GM12872 (cell line): ENCODE measurements around the gene SHMT1.

Source experiments
- TF ChIP-seq, protein P1 (sequence below): IDR thresholded peaks from 3 replicates; pipeline ENCODE4 v1.5.1; 2011; ENCODE audit warnings: low read depth, mild to moderate bottlenecking, low read length, moderate library complexity; ENCODE audit not compliant: insufficient read depth

SHMT1 gene

GRCh38 chr17:18300725-18301480, 62.4 kb downstream of the SHMT1 start:
- TF ChIP-seq, protein P1, sequence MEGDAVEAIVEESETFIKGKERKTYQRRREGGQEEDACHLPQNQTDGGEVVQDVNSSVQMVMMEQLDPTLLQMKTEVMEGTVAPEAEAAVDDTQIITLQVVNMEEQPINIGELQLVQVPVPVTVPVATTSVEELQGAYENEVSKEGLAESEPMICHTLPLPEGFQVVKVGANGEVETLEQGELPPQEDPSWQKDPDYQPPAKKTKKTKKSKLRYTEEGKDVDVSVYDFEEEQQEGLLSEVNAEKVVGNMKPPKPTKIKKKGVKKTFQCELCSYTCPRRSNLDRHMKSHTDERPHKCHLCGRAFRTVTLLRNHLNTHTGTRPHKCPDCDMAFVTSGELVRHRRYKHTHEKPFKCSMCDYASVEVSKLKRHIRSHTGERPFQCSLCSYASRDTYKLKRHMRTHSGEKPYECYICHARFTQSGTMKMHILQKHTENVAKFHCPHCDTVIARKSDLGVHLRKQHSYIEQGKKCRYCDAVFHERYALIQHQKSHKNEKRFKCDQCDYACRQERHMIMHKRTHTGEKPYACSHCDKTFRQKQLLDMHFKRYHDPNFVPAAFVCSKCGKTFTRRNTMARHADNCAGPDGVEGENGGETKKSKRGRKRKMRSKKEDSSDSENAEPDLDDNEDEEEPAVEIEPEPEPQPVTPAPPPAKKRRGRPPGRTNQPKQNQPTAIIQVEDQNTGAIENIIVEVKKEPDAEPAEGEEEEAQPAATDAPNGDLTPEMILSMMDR, result no peak

GRCh38 chr17:18291718-18292540, 71.4 kb downstream of the SHMT1 start:
- TF ChIP-seq, protein P1, result no peak

DNA sequence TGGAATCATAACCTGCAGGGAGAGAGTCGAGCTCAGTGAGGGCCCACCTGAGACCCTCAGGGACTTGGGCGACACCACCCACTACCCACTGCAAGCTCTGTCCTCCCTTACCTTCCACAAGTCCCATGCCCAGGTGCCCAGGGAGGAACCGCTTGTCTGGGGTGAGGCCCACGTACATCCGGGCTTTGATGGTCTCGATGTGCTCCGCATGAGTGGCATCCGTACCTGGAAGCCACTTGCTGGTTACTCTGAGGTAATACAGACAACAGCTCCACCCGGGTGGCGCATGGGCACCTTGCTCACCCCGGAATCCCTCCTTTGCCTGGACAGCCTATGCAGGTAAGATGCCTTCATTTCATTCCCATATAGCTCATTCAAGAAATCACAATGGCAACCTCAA, 78.1 kb downstream of the SHMT1 start:
- TF ChIP-seq, protein P1, result no peak

- TF ChIP-seq, protein P1, result no peak
Observed at GRCh38 chr17:18281788-18282187, 81.6 kb downstream of the SHMT1 start.

DNA sequence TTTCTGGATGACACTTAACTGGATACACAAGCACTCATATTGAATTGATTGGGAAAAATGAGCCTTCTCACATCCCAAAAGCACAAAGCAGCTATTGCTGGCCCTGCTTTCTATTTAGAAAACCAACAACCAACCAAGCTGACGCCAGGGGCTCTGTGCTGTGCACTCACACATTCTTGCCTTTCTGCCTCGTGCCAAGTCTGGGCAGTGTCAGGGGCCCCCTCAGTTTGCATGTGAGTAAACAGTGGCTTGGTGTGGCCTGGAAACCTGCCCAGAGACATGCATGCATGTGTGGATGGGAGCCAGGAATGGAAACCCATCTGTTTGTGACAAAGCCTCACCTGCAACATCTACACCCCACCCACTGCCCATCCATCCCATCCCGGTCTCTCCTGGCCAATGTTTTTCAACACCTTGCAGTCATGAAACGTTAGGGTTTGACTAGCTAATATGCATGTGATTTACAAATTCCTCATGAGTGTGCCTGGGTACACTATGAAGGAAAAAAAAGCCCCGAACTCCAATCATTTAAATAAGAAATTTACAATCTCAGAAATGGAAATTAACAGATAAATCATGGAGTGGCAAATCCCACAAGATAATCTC, 82.5 kb downstream of the SHMT1 start:
- TF ChIP-seq, protein P1, result no peak

DNA sequence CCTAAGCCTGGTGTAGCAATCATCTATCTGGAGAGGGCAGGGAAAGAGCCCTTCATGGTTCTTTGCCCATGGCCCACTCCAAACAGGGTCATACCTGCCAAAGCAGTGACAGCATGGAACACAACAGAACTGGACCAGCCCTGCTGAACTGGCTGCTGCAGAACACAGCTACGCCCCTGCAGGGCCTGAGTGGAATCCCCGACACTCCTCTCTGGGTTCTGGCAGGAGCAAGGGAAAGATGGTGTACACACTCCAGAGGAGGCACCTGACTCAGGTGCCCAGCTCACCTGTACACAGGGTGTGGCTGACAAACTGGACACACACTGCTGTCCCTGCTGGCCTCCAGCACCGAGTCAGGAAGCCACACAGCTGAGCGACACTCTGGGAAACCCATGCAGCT, 83.1 kb downstream of the SHMT1 start:
- TF ChIP-seq, protein P1, result no peak

- TF ChIP-seq, protein P1, result no peak
Observed at GRCh38 chr17:18278867-18279266, 84.5 kb downstream of the SHMT1 start.
